ENCODE measurements around the gene PTPN18.
"Not testable (repeated sequence)": the region's sequence is repeated elsewhere in the genome, so short reads cannot be mapped to it uniquely, and the experiment has no call there.

The PTPN18 gene

DNA sequence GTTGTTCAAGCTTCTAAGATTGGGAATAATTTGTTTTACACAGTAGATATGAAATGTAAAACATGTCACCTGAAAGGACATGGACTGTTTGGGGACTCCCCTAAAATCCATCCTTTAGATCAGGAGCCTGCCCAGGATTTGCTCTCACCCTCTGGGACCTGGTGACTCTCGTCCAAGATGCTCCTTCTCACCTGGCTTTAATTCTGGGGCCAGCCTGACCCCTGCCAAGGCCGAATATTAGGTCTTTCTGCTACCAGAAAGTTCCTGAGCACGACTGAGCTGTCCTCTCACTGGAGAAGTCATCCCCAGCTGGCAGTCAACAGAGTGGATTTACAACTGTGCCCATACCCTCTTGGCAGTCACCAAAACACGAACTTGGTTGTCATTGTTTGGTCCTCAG lies 25.3 kb downstream of the PTPN18 start:
- DNase-seq (ENCODE audit: low read depth in 3 of 3), result no peak

DNA sequence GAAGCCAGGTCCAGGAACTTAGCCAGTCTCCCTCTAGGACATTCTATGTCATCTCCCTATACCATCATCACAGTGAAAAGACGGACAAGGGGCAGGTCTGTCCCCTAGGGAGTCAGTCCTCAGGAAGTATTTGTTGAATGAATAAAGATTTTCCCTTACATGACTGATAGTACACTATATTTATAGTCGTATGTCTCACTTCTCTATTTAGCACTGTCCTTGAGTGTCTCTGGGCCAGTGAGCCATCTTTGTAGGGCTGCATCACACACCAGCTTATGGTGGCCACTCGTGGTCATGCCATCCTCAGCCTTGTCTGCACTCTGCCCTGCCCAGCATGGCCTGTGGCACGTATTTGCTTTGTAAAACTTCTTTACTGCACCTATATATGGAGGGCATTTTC lies 25.8 kb downstream of the PTPN18 start:
- no peak for DNase-seq (ENCODE audit: low read depth in 3 of 3)

DNA sequence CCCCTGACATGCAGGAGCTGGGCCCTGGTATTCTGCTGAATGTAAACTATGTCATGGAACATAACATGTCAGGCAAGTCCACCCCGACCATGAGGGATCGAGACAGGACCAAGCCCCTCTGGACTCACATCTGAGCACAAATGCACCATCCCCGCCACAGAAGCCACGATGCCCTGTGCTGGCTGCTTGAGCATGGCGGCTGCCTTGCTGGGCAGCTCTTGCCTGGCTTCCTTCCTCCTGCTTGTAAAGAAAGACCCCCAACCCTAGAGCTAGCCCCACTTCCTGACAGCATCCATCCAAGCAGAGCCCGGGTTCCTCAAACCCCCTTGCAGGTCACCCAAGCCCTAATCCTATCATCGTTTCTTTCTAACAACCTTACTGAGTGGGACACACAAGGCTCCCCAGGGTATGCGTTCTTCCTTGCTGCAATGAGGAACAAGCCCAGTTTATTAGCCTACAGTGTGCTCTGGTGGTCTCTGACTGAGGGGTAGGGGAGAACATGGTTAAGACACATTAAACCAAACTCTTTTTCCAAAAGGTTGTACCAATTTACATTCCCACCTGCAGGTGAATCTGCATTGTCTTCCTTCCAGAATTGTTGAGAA lies 26.6 kb downstream of the PTPN18 start:
- DNase-seq (ENCODE audit: low read depth in 3 of 3), result no peak

DNA sequence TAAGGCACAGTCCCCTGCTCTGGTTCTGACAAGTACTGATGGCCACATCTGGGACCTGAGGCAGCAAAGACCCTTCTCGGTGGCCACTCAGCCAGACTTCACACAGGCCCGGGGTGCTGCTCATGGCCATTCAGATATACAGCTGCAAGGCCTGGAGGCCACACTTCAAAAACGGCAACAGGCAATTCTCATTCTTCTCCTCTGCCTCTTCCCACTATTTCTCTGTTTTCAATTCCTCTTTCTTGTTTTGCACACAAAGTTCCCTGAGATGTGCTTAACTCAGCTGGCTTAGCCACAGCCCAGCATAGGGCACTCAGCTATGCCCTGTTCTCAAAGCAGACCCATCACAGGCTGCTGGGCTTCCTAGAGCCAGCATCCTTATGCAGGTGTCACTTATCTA lies 29.9 kb downstream of the PTPN18 start:
- no peak for DNase-seq (ENCODE audit: low read depth in 3 of 3)

DNA sequence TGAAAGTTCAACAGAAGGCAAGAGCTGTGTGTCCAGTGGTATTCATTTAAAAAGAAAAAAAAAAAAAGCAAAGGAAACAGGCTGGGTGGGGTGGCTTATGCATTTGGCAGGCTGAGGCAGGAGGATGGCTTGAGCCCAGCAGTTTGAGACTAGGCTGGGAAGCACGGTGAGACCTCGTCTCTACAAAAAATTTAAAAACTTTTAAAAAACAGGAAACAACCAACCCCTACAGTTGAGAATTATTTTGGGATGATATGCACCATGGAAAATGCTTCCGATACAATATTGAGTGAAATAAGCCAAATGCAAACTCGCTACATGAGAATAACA lies 31.2 kb downstream of the PTPN18 start:
- no peak for DNase-seq (ENCODE audit: low read depth in 3 of 3)

DNA sequence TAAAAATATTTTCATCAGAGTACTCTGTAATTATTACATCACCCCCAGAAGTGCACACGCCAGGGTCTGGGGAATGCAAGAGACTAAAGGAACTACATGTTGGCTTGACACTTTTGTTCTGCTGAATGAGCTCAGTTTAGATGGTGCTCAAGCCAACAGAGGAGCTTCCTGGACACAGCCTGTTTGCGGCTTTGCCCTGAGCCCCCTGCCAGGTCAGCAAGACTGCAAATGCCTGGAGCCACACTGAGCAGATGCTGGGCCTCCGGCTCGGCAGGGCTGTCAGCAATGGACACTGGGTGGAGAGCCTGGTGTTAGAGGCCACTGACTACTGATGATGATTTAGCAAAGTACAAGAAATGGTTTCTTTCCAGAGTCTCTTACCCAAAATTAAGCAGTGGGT lies 31.9 kb downstream of the PTPN18 start:
- DNase-seq (ENCODE audit: low read depth in 3 of 3), result no peak

DNA sequence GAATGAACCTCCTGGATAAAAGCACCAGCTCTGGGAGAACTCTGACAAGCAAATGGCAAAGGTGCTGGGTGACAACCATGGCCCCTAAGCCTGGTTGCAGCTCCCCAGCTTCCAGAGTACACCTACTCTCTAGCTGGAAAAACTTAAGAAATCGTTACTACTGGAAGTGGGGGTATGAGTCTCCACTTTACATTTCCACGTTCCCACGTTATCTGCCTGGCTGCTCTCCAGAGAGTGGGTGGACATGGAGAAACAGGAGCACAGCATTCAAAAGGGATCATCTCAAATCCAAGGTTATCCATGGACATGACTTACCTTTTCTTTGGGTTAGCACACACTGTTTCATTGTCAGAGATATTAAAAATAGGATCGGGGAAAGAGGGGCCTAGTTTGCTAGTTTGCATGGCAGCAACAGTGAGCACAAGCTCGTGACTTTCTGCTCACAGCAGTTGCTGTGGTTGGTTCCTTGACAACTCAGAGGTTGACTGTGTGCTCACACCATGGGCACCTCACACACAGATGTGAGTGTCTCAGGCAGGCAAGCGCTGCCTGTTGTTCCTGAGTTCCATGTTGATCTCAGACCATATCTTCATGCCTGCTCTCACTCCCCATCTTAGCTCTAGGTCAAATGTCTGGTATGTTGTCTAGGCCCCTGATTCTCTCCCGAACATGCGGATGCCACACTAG lies 32.5 kb downstream of the PTPN18 start:
- no peak for DNase-seq (ENCODE audit: low read depth in 3 of 3)

DNA sequence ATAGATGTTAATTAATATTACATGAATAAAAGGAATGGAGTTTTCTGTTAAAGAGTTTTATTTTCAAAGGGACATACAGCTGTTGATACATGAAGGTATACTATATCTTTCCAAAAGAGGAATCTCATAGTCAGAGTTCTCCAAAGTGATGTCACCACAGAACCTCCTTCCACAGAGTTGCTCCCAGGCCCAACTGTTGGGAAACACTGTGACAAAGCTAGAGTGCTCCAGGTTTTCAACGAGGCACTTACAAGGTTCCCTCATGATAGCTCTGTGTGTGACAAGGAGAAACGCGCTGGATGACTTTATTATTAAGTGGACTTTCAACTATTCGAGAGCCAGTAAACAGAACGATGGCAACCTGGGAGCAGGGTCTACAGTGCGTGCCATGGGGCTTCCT lies 33.5 kb downstream of the PTPN18 start:
- DNase-seq (ENCODE audit: low read depth in 3 of 3), result no peak

DNA sequence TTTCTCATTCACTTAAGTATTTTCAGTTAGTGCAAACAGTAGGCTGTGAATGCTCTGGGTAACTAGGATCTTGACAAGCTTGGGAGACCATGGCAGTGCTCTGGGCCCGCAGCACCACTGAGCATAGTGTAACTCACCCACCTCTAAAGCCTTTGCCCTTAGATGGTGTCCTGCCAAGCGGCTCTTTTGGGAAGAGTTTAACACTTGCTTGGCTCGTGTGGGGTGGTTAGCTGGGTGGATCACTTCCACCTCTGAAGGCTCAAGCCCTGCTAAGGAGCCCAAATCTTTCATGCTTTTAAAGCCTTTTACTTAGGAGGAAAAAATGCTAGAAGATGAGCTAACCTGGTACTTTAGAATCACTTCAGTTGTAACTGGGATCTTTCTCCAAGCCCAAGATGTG lies 33.9 kb downstream of the PTPN18 start:
- DNase-seq (ENCODE audit: low read depth in 3 of 3), result no peak

DNA sequence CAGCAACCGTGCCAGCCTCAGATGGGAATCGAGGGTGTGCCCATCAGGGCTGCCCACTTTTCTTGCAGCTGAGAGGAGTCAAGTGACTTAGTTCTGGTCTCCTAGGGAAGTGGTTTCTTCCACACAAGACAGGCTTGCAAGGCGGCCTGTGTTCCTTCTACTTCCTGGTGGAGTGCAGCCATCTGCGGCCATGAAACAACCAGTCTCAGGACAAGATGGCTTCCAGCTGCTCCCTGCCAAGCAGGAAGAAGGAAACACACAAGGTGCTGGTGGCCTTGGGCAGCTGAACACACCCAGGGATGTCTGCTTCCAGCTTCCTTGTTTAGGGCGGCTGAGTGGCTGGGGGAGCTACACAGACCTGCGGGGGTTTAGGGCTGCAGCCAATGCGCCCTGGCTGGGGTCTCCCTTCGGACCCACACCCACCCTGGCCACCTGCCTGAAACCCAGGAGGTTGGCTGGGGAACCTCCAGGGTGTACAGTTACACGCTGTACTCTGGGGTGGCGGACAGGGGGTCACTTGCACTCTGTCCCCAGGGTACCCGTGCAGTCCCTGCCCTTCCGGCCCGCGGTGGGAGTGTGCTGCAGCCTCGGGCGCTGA lies 34.7 kb downstream of the PTPN18 start:
- DNase-seq (ENCODE audit: low read depth in 3 of 3), result no peak

DNA sequence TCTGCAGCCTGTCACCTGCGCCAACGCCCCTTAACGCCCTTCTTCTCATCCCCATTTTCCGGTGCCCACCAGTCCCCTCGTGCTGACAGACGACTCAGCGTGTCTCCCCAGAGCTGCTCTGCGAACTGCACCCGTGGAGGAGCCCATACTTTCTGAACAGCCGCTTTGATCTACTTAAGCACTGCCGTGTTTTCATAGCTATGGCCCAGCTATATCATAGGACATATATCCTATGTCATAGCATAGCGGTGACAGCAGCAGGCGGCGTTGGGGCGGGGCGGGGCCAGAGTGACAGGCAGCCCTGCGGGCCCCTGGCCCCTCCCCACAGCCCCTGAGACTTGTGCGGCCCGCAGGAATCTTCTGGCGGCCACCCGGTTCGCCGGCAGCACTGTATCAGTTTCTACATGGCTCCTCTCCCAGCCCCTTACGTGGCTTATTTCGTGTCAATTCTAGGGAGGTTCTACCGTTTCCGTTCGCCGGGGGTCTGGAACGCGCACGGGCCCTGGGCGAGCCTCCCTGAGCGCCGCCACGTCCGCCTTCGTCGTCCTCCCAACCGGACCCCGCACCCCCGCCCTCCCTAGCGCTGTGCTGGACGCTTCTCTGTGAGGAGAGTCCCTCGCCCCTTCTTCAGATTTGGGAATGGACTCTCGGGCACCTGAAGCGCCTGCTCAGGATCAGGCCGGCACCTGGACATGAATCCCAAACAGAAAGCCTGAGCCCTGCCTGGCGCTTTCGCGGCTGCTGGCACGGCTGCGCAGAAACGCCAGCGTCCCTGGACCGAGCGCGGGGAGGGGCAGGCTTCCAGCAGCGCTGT lies 35.4 kb downstream of the PTPN18 start:
- DNase-seq (ENCODE audit: low read depth in 3 of 3), result peak in 2 of 3 experiments; percentile 48 to 50

DNA sequence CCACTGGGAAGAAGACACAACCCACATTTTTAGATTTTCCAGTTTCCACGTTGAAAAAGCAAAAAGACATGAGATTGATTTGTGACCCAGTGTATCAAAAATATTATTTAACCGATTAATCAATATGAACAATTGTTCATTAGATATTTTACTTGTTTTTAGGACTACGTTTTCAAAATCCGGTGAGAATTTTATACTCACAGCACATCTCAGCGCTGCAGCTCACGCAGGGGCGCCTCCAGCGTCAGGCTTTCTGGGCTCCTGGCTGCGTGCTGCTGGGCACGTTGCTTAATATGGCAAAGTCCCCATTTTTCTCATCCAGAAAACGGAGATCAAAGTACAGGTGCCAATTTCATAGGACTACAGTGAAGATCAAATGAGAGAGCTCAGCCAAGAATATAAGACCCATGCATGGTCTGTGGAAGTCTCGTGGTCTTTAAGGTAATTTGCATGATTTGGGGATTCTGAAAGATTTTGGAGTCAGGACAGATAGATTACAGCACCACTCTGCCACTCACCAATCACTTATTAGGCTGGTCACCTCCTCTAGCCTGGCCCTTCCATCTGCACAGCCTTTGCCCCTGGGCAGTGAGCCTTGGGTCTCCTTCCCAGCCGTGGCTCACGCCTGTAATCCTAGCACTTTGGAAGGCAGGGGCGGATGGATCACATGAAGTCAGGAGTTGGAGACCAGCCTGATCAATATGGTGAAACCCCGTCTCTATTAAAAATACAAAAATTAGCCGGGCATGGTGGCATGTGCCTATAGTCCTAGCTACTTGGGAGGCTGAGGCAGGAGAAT lies 36.2 kb downstream of the PTPN18 start:
- no peak for DNase-seq (ENCODE audit: low read depth in 3 of 3)

DNA sequence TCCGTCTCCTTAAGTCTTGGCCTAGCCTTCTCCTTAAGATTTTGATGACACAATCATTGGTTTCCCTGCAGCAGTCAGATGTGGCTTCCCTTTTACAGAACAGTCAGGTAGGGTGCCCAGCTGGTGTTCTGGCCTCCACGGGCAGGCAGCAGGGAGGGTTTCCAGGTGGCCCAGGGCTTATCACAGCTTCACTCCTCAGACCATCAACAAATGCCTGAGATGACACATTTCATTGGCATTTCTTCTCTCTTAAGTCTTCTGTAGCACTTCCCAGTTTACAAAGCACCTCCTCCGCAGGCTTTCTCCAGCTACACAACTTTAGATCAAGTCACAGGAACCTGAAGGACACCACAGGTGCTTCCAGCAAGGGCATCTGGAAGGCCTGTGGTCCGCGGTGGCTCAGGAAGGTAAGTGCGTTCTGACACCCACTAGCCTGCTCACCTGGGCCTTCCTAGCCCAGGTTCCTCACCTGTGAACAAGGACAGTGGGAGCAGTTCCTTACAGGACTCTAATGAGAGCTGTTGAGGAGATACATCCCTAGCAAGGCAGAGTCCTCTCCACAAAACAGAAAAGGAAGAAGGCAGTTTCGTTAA lies 37.6 kb downstream of the PTPN18 start:
- DNase-seq (ENCODE audit: low read depth in 3 of 3), result no peak

DNA sequence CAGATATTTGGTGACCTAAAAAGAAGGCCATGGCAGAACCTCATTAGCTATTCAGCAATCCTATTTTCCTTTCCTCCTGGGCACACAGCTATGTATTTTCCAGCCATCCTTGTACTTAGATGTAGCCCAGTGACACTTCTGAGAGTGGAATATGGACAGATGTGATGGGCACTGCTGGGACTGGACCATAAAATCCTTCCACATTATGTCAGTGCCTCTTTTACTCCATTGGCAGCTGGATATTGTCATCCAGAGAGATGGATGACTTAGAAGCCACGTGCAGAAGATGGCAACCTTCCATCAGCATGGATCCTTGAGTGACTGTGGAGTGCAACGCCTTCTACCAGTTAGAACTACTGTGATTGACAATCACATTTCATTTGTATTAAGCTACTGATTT lies 50.4 kb downstream of the PTPN18 start:
- not testable (repeated sequence) for DNase-seq (ENCODE audit: low read depth in 3 of 3)

DNA sequence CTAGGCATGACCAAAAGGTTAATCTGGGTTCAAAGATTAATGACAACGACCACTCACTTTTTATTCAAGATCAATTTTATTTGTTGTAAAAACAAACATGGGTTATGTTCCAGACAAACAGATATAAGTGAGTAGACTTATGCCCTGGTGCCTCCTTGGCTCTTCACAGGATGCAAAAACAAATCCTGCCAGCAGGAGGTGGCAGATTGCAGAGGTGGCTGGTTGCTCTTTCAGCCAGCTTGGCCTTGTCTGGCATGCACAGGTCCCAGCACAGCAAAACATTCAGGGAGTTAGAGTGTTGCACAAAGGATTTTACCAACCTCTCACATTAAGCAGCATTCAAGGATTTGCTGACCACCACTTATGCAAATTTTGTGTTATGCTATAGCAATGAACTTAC lies 60.8 kb downstream of the PTPN18 start:
- DNase-seq (ENCODE audit: low read depth in 3 of 3), result not testable (repeated sequence)

DNA sequence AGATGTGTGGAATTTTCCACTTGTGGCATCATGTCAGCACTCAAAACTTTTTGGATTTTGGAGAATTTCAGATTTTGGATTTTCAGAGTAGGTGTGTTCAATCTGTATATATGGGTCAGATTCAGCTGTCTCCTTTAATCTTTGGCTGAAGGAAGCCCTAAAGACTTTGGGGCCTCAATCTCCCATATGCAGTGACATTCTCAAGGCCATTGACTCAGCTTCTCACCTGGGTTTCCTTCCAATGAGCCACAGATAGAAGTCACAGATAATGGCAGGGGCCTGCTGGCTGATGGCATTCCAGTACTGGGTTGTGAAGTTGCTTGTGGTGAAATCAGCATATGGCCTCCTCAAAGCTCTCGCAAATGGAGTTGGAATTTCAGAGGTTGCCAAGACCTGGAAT lies 63.0 kb downstream of the PTPN18 start:
- DNase-seq (ENCODE audit: low read depth in 3 of 3), result not testable (repeated sequence)
